Inflammatory macrophage treated with lipopolysaccharide for 4 hours (primary cell): ENCODE measurements around the gene RRP8.

Experiments
- DNase-seq: peaks from one replicate; pipeline ENCODE4 v3.0.0-alpha.2; 2020

The RRP8 gene

GRCh38 chr11:6616596-6617250 lies 13.3 kb upstream of the RRP8 start:
- DNase-seq: no peak

GRCh38 chr11:6615882-6616585 lies 12.6 kb upstream of the RRP8 start:
- no peak for DNase-seq

DNA sequence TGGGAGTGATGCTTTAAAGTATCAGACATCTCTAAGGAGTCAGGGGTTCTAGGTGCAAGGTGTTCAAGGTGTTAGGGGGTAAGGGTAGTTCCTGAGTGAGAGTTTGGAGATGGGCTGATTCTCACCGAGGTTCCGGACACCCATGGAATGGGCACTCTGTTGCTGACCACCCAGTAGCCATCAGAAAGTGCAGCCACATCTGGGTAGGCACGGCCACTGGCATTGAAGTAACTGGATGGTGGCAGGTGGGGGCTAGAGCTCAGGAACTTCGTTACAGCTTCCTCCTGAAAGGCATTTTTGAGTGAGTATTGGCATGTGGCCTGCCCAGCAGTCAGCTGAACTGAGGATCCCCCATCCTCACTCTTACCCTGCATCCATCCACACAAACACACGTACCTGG lies 11.6 kb upstream of the RRP8 start:
- no peak for DNase-seq

- DNase-seq: no peak
Measured at GRCh38 chr11:6614446-6614845, 11.0 kb upstream of the RRP8 start.

GRCh38 chr11:6613496-6613895 lies 10.1 kb upstream of the RRP8 start:
- no peak for DNase-seq

DNA sequence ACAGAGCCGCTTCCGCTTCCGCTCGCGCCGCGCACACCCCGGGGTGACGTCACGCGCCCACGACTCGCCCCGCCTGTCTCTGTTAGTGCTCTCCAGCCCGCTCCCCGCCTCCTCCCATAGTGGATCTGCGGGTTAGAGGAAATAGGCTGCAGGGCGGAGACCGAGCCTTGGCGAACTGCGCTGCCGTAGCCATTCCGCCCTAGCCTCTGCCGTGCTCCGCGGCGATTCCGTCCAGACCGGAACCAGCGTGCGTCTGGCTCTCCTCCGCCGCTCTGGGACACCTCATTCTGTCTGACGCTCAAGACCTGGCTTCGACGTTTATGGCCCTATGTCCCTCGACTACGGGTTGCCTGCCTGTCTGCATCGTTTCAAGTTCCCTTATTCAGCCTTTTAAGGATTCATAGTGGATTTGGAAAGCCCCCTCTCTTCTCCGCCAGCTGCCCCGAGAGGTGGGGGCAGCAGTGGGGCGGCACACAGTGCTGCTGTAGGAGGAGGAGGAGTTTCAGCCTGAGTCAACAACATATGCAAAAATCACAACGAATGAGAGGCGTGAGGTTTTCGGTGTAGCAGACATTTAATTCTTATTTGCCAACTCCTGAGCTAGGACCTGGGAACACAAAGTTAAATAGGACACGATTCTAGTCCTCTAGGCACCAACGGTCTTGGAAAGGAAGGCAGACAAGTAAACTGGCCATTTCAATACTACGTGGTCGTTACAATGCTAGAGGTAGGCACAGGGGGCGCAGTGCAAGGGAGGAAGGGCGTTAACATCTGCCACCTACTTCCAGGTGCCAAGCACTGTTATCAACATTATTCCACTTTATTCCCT lies 9.0 kb upstream of the RRP8 start, which contains the start of gene TAF10:
Gene TAF10 (minus strand): TSS at position 4 of the 829 bp plus-strand sequence. CDS start 27 bp downstream, outside the sequence.
- DNase-seq: peak; percentile 98

- no peak for DNase-seq
Measured at GRCh38 chr11:6611963-6612212, 8.5 kb upstream of the RRP8 start.

DNA sequence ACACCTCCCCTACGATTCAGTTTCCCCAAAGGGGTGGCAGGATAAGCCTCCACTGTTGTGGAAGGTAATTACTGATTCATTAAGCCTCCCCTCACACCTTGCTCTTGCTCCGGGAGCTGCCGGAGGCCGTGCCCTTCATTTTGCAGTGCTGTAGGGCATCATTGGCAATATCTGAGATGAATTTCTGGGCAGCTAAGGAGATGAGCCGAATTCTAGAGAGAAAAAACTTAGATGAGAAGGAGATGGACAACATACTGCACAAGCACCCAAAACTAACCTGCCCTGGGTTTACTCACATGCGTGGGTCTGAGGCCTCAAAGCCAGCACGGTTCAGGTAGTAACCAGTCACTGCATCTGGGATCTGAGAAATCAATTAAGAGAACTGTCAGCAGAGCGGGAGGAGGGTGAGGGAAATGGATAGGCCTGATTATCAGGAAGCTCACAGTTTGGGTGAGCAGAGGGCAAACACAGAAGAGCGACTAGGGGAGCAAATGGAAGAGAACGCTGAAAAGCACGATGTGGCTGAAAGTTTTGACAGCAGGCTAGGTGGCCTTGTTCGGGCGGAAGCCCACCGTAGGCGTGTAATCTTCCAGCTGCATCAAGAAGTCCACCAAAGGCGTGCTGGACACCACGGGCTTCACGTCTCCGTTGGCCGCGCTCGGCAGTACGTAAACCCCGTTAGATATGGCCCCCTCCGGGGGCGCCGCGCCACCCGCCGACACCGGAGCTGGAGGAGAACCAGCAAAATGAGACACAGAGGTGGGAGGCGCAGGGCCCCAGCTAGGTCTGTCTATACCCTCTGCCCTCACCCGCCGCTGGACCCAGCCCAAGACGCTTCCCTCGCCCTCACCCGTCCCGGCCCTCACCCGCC lies 7.9 kb upstream of the RRP8 start:
- DNase-seq: no peak

DNA sequence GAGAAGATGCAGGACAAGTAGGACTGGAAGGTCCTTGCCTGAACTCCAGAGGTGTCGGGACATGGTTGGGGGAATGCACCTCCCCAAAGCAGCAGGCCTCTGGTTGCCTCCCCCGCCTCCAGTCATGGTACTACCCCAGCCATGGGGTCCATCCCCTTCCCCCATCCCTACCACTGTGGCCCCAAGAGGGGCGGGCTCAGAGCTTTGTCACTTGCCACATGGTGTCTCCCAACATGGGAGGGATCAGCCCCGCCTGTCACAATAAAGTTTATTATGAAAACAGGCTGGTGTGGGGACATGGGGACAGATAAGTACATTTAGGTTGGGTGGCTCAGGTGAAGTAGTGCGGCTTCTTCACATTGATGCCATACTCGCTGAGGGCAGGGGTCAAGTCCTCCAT lies 7.2 kb upstream of the RRP8 start:
- DNase-seq: no peak

- no peak for DNase-seq
Measured at GRCh38 chr11:6609502-6610015, 6.1 kb upstream of the RRP8 start.

DNA sequence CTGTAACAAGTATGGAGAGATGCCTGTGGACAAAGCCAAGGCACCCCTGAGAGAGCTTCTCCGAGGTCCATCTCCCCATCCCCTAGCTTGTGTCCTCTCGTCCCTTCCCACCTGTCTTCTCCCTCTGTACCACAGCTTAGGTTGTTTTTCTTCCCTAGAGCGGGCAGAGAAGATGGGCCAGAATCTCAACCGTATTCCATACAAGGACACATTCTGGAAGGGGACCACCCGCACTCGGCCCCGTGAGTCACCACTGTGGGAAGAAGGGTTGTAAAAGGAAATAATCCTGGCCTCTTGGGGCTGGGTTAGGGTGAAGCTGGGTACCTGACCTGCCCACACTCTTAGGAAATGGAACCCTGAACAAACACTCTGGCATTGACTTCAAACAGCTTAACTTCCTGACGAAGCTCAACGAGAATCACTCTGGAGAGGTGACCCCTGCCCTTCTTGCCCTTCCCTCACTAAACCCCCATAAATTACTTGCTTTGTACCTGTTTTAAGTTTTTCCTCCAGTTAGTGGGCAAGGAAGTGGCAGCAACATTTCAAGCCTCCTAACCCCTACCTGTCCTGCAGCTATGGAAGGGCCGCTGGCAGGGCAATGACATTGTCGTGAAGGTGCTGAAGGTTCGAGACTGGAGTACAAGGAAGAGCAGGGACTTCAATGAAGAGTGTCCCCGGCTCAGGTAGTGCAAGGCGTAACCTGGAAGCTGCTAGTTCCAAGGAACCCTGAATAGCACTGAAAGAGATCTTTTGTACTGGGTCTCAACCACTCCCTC lies 5.5 kb upstream of the RRP8 start:
- no peak for DNase-seq

GRCh38 chr11:6608011-6608410 lies 4.6 kb upstream of the RRP8 start:
- DNase-seq: no peak

GRCh38 chr11:6607190-6607795 lies 3.9 kb upstream of the RRP8 start:
- DNase-seq: no peak

DNA sequence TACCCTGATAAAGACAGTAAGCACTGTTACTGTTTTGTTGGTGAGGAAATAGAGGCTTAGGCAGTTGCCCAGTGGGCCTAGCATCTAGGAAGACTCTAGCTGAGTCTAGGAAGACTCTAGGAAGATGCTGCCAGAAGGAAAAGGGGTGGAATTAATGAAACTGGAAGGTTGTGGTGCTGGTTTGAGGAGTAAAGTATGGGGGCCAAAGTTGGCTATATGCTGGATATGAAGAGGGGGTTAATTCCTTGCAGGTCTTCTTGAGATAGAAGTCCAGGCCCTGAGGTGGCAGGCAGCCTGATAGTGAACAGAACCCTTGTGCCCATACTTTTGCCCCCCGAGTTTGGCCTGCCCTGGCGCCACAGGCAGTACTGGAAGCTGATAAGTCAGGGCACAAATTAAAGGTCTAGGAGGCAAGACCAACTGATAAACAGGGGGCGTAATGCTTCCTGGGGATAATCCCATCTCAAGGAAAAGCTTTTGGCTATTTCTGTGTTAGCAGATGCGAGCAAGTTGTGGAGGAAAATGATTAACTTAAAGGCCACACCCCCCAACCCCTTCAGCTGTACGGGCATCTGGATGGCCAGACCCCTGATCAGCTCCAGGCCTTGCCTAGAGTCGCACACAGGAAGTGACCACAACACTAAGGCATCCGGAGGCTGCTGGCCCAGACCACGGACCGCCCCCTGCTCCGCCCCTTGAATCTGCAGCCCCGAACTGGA lies 3.2 kb upstream of the RRP8 start:
- DNase-seq: peak; percentile 73

- DNase-seq: peak; percentile 43
Measured at GRCh38 chr11:6604790-6605189, 1.4 kb upstream of the RRP8 start.

GRCh38 chr11:6604081-6604626 lies 738 bp upstream of the RRP8 start:
- peak; percentile 51 for DNase-seq

GRCh38 chr11:6602096-6602940 lies 1.1 kb downstream of the RRP8 start:
- no peak for DNase-seq

DNA sequence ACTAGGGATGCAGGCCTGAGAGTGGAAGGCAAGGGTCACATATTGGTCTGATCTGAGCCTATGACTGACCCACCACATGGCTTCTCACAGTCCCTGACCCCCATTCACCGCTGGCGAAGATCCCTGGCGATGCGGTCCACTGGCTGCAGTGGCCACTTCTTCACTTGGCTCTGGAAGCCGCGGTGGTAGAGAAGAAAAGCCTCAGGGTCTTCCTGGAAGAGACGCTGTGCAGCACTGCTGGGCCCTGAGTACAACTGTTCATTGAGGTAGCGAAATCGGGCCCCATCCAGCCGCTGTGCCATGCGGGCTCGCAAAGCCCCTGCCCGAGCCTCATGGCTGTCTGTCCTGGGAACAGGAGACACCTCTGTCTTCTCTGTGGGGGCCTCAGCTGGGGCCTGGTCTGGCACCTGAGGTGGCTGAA lies 2.4 kb downstream of the RRP8 start:
- no peak for DNase-seq

- no peak for DNase-seq
Measured at GRCh38 chr11:6599881-6600390, 3.5 kb downstream of the RRP8 start.
